Stimulated activated CD8-positive, alpha-beta memory T cell treated with anti-CD3 and anti-CD28 coated beads, Interleukin-15, amount 100 ng/mL, for 4 hours (primary cell): Measurements from ENCODE around the gene ARAP2.
A peak's percentile ranks its signal among the peaks of the same experiment; 100 is the strongest.

ENCODE experiments used
- DNase-seq, 2 donors: peaks; one replicate each; pipeline ENCODE4 v3.0.0-alpha.2; 2020; ENCODE audit warnings: low read depth in 2 of 2

ARAP2 gene

DNA sequence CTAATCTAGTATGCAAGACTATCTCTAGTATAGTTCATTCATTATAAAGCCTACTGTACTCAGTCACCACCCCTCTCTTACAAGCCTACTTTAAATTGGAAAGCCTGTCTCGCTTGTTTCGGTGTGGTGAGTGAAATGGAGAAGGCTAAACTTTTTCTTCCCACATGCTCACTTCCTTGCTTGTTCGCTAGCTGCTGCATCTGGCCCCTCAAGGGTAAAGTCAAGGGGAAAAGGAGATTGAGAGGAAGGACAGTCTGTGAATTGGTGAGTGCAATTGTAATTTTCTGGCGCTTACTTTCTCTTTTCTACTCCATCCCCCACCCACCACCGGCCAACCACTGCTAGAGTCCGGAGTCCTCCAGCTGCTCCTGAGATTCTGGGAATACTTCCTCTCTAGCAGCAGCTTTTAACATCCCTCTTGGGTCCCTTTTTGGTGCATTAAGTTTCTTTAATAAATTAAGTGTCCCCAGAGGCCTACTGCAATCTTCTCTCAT, 12.1 kb upstream of the ARAP2 start:
- DNase-seq = no peak

DNA sequence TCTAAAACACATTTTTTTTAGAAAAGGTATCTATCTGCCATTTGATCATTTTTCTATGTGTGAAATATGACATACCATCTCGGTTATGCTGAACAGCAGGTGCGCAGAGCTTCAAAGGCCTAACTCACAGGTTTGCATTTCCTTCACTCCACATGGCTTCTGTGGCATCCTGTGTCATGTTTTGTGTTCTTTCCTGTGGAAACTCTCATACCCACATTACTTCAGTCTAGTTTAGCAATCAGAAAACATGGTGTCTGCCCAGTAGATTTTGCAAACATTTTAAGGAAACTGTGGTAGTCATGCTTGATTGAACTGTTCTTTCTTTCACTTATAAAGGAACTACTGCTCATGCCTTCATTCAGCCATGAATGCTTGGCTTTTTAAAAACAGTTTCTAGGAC, 11.3 kb upstream of the ARAP2 start:
- peak; percentile 15 to 47 for DNase-seq

DNA sequence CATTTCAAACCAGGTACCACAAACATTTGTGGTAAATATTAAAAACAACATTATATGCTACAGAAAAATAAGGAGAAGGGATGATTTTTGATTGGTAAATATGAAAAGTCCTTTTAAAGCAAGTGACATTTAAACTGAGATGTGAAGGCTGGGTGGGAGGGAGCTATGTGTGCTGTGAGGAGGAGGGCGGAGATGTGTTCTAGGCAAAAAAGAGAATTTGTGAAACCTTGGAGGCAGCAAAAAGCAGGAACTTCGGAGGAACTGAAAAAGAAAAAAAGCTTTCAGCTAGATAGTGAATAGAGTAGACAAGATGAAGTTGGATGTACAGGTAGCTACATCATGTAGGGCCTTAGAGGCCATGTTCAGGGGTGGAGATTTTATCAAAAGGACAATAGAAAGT, 10.1 kb upstream of the ARAP2 start:
- no peak for DNase-seq

DNA sequence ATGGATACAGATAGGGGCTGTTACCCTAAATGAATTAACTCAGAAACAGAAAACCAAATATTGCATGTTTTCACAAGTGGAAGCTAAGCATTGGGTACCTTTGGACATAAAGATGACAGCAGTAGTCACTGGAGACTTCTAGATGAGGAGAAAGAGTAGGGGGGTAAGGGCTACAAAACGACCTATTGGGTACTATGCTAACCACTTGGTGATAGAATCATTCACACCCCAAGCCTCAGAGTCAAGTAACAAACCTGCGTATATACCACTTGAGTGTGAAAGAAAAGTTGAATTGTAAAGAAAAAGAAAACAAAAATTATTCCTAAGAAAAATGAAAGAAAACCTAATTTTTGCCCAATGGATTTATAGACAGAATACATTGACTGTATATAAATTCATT, 7.7 kb upstream of the ARAP2 start:
- no peak for DNase-seq

DNA sequence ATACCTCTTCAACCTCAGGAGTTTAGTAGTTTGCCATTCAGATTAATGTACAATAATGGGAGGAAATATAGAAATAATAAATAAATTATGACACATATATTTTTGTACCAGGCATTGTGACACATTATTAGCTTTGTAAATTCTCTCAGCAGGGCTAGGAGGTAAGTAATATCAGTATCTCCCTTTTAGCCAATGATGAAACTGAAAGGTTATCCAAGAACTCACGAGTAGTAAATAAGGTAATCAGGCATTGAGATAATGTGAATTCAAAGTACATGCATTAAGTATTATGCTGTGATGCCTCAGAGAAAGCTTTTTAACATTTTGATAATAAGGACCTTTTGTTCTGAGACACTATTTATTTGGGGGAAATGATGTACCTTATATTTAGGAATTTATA, 5.3 kb upstream of the ARAP2 start:
- no peak for DNase-seq

DNA sequence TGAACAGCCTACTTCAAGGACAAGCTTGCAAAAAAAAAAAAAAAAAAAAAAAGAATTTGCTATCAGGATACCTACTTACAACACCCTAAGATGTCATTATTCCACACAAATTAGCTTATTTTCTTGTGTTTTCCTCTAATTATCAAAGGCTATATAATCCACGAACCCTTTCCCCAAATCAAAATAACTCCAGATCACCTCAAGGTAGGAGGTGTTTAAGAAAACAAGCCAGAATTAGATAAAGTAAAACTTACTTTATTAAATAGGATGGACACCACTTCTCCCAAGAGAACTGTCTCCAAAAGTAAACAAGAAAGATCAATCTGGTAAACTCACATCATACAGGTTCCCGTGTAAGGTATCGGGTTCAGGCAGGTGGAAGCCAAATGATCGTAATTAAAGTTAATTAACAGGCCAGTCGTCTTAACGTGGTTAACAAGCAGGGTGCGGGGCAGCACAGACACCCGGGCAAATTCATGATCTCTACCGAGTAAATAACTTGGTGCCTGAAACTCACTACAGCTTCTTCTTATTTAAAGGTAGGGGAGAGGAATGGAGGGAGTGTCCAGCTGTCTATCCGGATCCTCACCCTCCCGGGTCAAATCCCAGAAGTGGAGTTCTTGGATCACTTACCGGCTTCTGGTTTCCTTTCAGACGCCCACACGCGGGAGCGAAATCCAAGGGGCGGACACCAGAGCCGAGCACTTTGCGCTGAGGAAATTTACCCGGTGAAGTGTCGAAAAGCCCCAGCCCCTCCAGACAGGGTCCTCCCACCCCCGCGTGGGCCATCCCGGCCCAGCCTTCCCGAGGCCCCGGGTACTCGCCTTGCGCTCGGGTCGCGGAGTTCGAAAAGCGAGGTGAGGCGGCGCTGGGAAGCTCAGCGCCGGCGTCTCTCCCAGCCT, 708 bp downstream of the ARAP2 start:
- peak; percentile 11 to 37 for DNase-seq

DNA sequence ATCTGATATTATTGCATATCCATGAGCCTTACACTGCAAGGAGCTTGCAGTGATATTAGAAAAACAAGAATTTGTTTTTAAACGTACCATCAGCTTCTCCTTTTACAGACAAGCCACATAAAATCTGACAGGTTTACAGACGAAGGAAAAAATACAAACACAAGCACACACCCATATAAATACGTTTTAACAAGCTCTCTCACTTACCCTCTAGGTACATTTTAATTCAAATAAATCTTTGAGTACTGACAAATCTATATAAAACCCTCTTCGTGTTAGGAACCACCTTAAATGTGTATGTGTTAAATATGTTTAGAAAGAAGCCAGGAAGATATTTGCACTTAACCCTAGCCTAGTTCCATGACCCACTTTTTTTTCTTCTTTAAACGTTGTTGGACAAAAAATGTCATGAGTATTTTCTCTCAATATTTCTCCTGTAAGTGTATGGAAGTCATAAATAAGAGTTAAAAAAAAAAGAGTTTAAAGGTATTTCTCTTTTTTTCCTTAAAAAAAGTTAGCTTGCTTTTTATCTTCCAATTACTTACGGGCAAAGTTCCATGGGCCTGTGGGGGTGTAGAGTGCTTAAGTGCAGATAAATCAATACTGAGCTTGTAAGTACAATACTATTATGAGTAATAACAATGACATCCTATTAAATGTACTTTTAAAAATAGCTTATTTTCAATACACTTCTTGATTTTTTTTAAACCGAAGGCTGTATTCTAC, 1.5 kb downstream of the ARAP2 start:
- no peak for DNase-seq

DNA sequence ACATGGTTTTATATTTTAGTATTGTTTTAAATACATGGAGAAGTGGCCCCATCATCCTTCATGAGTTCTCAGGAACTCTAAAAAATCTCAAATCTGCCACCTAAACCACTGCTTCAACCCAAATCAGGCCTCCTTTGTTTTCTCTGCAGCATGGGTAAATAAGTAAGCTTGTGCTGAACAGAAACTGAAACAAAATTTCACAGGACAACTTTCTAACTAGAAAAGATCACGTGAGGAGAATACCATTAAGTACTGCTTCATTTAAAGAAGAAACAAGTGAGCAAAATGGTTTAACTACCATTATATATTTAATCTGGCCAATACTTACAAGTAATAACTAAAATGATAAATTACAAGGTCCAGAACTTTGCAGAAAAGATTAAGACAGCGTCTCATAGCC, 2.5 kb downstream of the ARAP2 start:
- no peak for DNase-seq

DNA sequence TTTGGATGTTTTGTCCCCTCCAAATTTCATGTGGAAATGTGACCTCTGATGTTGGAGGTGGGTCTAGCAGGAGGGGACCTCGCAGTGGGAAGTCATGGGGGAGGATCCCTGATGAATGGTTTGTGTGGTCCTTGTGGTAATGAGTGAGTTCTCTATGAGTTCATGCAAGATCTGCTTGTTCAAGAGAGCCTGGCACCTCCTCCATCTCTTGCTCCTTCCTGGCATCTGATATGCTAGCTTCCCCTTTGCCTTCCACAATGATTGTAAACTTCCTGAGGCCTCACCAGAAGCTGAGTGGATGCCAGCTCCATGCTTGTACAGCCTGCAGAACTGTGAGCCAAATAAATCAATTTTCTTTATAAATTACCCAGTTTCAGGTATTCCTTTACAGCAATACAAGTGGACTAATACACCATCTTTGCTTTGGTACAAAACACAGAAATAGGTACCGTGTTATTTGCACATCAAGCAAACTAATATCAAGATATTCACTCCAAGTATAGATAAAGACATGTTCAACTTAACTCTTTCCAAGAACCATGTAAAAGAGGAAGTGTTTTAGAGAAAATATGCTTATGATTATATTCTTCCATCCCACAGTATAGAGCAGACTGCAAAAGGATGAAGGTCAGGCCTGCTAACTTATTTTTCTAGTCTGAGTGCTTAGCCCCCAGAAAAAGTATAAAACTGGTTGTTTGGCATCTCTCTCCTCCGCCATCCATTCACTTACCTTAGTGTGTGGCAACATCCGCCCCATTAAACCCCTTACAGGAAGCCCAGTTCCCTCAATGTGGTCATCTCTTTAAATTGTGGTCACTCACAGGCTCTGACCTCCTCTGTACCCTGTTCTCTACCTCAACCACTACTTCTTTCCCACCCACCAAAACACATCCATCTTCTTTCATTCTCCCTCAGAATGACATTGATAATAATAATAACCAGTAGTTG, 6.7 kb downstream of the ARAP2 start:
- DNase-seq = no peak

DNA sequence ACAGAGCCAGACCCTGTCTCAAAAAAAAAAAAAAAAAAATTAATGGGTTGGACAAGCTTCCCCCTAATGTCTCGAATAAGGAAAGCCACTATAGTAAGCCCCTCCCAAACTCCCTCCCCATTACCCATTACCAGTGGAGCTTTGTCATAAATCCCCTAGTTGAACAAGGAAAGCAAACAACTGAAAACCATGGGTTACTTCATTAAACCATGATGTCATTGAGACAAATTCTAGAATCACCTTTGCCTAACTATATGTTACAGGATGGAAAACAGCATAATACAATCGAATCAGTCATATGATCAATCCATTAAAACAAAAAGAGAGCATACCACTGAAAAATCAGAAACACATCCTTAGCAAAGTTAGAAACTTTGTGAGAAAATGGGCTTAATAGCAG, 8.2 kb downstream of the ARAP2 start:
- DNase-seq = no peak

DNA sequence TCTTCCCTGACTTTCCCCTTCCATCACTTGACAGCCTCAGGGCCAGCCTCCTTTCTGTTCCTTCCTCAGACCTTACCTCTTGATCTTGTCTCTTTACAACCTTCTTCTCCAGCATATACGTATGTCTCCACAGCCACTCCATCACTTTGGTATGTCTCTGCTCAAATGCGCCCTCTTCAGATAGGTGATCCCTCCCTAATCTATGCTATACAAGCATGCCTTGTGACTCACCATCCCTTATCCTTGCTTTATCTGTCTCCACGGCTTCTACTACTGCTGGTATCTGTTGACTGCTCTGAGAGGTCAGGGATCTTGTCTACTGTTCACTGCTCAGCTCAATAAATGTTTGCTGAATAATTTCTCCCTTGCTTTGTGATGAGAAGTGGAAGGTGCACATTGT, 9.0 kb downstream of the ARAP2 start:
- no peak for DNase-seq

DNA sequence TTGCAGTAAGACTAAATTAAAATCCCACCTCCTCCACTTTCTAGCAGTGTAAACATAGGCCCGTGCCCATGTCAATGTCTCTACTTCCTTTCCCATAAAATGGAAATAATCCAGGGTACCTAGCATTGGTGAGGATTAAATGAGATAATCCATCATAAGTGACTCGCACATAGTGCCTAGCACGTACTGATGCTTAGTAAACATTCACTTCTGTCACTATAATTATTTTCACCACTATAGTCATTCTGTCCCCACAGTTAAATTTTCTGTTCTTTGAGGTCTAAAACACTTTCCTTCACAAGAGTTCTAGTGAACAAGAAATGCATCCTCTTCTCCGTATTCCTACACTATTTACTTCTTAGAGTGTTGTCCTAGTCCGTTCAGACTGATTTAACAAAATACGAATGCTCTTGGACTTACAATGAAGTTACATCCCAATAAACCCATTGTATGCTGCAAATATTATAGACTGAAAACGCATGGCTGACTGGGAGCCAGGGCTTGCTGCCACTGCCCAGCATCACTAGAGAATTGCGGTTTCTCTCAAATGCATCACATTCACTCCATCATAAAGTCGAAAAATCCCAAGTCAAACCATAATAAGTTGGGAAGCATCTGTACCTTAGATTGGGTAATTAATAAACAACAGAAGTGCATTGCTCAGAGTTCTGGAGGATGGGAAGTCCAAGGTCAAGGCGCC, 10.6 kb downstream of the ARAP2 start:
- DNase-seq = no peak

DNA sequence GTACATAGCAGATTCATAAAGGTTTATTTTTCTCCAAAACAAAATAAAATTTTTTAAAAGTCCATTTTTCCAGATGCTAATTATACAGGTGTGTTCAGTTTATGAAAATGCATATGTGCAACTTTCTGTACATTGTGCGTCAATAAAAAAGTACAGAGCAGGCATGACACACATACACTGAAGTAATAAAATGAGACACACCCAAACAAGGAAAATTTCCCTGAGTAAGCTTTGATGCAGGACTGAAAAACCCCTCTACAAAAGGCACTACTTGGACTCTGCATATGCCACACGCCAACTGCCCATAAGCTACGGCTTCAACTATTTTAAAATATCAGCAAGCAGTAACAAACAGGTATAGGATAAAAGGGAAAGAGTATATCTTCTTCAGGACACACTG, 13.8 kb downstream of the ARAP2 start:
- no peak for DNase-seq

DNA sequence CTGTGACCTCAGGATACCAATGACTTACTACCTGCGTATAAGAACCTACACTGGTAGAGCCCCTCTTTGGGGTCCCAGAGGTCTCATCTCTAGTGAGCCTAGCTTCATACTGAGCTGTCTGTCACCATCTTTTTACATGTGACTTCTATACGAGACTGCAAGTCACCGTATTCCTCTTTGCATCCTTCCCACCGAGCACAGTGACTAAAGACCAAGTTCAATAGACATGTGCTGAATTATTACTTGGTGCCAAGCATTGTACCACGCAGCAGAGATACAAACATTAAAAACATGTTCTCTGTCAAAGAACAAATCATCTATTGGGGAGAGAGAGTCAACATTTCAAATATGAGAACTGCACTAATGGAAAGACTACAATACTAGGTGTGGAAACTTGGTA, 16.4 kb downstream of the ARAP2 start:
- no peak for DNase-seq

DNA sequence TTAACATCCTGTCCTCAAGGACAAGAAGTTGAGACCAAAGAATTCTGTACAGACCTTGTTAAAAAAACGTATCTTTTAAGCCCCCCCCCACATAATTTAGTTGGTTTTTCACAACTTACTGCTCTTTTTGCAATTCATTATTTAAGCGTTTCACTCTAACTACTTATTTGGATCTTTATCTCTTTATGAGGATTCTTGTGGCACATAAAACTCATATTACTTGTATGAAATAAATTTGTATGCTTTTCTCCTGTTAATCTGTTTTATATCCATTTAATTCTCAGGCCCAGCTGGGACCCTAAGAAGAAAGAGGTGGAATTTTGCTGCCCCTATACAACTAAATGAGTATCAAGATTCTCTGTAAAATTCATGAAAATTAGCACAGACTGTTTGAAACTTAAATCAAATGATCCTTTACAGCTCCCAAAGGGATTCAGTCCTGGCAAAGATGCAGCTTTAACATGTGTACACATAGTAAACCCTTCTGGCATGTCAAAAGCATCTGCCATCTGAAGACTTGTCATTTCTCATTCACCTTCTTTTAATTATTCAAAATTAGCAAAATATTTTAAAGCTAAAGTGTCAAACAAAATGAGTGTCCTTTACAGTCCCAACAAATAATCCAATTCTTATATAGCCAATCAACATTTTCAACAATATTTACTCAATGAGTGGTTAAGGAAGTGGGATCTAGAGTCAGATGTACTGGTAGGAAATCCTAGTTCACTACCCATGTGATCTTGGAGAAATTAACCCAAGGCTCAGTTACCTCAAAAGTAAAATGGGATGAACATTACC, 17.7 kb downstream of the ARAP2 start:
- DNase-seq = no peak

DNA sequence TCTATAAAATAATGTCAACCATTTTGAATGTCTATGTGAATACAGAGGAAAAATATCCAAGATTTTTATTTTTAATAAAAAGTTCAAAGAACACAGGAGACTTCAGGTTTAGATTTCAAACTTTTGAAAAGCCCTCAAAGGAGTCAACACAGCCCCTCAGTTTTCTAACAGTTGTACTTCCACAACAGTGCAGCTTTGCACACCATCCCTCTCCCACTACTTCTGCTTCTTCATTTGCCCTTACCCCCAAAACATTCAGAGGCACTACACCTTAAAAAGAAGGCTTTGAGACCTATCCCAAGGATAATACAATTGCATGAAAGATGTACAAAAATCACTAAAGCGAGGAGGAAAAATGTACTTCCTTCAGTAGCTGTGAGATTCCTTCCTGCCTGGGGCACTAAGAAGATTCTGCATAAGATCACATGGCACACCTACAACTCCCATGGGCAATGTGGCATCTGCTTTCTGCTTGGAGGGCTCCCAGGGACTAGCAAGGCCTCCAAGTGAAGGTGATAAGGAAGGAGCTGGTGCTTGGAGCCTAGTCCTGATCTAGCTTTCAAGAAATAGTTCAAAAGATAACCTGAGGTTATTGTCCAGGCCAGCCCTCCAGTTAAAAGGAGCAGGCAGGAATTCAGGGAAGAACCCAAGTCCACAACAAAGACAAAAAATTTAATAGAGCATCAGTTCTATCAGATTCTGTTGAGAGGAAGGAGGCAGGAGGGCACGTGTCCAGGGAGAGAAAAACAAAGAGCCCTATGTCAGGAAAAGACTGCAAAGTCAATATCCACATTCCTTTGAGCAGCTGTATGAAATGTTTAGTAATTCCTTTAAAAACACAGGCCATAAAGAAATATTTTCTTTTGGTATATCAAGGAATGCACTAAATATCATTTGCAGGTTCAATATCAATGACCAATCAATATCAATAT, 19.1 kb downstream of the ARAP2 start:
- DNase-seq = no peak

DNA sequence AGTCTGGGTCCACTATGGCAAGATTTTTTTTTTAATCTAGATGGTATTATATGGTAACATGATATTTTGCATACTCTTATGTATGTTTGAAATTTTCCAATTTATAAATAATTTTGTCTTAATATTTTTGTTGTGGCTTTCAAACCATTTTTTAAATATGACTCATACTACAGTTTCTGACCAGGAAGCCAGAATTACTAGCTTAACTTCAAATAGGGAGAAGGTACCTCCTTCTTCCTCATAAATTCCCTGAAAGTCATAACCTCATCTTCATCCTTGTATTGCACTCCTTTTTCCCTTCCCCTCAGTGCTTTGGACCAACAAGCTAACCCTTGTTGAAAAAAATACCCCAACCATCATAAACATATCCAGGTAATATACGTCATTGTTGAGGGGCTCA, 21.6 kb downstream of the ARAP2 start:
- DNase-seq = no peak

DNA sequence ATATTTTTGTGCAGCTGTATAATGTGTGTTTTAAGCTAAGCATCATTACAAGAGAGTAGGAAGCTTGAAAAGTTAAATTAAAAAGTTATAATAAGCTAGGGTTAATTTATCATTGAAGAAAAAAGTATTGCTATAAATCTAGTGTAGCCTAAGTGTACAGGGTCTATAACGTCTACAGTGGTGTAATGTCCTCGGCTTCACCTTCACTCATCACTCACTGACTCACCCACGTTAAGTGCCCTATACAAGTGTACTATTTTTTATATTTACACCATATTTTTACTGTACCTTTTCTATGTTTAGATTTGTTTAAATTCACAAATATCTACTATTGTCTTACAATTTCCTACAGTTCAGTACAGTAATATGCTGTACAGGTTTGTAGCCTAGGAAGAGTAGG, 23.5 kb downstream of the ARAP2 start:
- DNase-seq = no peak

DNA sequence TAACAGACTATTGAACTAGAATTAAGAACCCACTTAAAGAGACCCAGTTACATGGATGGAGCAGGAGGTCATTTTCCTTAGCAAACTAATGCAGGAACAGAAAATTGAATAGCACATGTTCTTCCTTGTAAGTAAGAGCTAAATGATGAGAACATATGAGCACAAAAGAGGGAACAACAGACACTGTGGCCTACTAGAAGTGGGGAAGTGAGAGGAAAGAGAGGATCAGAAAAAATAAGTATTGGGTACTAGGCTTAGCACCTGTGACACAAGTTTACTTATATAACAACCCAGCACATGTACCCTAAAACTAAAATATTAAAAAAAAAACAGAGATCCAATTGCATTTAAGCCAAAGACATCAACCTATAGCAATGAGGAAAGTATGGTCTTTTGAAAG, 26.2 kb downstream of the ARAP2 start:
- DNase-seq = no peak
